SK-N-SH (cell line): ENCODE data around the gene RASA3.

Source experiments
- ELF1 ChIP-seq: IDR thresholded peaks from 2 replicates; pipeline ENCODE4 v1.4.0; 2012
- JUND ChIP-seq: IDR thresholded peaks from 2 replicates; pipeline ENCODE4 v1.4.0; 2012
- MXI1 ChIP-seq: IDR thresholded peaks from 2 replicates; pipeline ENCODE4 v1.6.1; 2012; ENCODE audit warnings: mild to moderate bottlenecking, low read depth, low read length, improper control_type of control experiment
- NFIC ChIP-seq: IDR thresholded peaks from 2 replicates; pipeline ENCODE4 v1.4.0; 2012; ENCODE audit warnings: borderline replicate concordance
- PBX3 ChIP-seq: IDR thresholded peaks from 2 replicates; pipeline ENCODE4; 2012
- POLR2AphosphoS5 ChIP-seq: IDR thresholded peaks from 2 replicates; pipeline ENCODE4 v1.6.1; 2012; ENCODE audit warnings: low read depth, low read length
- RCOR1 ChIP-seq: fragments of 150-350 bp; IDR thresholded peaks from 2 replicates; pipeline ENCODE4 v1.6.1; 2017; ENCODE audit warnings: antibody characterized with exemption, low read length
- TAF1 ChIP-seq: IDR thresholded peaks from 2 replicates; pipeline ENCODE4 v1.6.1; 2012; ENCODE audit warnings: low read depth, mild to moderate bottlenecking, low read length, moderate library complexity, borderline replicate concordance
- TCF12 ChIP-seq: IDR thresholded peaks from 2 replicates; pipeline ENCODE4 v1.4.0; 2012
- TF ChIP-seq, protein P1 (sequence below): fragments of 200-600 bp; sonication (generic); IDR thresholded peaks from 2 replicates; pipeline ENCODE4 v1.6.1; 2017; ENCODE audit warnings: antibody characterized with exemption, mild to moderate bottlenecking, moderate library complexity

DNA sequence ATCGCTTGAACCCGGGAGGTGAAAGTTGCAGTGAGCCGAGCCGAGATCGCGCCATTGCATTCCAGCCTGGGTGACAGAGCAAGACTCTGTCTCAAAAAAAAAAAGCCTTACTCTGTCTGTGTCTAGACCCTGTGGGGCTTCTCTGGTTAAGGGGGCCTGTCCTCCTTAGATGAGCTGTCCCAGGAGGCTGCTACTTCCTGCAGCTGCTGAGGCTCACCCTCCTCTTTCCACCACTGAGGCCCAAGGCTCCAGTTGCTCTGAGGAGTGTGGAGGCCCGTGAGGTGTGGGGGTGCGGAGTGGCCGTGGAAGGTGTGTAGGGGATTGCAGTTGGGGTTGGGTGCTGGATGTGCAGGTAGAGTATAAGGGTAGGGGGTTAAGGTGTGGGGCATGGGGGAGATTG, 22.1 kb upstream of the RASA3 start:
- TF ChIP-seq, protein P1, sequence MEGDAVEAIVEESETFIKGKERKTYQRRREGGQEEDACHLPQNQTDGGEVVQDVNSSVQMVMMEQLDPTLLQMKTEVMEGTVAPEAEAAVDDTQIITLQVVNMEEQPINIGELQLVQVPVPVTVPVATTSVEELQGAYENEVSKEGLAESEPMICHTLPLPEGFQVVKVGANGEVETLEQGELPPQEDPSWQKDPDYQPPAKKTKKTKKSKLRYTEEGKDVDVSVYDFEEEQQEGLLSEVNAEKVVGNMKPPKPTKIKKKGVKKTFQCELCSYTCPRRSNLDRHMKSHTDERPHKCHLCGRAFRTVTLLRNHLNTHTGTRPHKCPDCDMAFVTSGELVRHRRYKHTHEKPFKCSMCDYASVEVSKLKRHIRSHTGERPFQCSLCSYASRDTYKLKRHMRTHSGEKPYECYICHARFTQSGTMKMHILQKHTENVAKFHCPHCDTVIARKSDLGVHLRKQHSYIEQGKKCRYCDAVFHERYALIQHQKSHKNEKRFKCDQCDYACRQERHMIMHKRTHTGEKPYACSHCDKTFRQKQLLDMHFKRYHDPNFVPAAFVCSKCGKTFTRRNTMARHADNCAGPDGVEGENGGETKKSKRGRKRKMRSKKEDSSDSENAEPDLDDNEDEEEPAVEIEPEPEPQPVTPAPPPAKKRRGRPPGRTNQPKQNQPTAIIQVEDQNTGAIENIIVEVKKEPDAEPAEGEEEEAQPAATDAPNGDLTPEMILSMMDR = no peak
- TF ChIP-seq MXI1 = no peak
- TF ChIP-seq TAF1 = no peak
- TF ChIP-seq ELF1 = no peak
- no peak for TF ChIP-seq PBX3
- TF ChIP-seq JUND = no peak
- TF ChIP-seq NFIC = no peak
- no peak for TF ChIP-seq RCOR1
- TF ChIP-seq POLR2AphosphoS5 = no peak
- TF ChIP-seq TCF12 = no peak
